NCI-H345 (cell line): Measurements from ENCODE around the gene NSUN2.

Experiments
- DNase-seq: peaks from one replicate; lab custom pipeline; 2025; lab: John Stamatoyannopoulos, UW

Gene NSUN2

GRCh38 chr5:6556089-6556801 lies 76.6 kb downstream of the NSUN2 start:
- no peak for DNase-seq

- DNase-seq: no peak
Observed at GRCh38 chr5:6554812-6555211, 78.0 kb downstream of the NSUN2 start.

DNA sequence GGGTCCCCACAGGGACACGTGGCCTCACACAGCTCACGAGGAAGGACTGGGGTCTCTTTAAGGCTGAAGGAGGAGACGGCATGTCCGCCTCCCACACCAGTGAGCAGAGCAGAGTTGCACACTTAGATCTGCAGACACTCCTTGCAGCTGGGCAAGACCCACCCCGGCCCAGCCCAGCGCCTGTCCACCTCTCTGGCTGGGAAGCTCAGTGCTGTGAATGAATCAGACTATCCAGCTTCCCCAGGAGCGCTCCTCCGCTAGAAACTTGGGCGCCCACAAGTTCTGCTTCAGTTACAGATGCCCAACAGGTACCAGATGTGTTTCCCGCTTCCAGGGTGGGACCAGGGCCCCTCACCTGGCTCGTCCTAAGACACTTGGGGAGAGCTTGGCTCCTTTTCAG lies 78.9 kb downstream of the NSUN2 start:
- no peak for DNase-seq

DNA sequence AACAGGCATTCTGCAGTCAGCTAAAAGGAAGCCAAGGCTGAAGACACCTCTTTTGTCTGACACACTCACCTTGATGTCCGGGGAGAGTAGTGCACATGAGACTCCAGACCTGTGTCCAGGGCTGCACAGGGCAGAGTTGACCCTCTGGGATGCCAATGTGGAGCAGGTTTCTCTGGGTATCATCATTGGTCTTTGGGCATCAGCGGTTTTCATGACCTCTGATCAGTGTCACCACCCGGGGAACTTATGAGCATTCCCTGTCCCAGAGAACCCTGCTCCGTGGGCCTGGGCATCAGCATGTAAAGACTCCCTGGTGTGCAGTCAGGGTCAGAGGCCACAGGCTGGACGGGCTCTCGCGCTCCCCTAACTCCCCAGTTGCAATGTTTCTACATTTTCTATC lies 80.2 kb downstream of the NSUN2 start:
- DNase-seq: no peak

DNA sequence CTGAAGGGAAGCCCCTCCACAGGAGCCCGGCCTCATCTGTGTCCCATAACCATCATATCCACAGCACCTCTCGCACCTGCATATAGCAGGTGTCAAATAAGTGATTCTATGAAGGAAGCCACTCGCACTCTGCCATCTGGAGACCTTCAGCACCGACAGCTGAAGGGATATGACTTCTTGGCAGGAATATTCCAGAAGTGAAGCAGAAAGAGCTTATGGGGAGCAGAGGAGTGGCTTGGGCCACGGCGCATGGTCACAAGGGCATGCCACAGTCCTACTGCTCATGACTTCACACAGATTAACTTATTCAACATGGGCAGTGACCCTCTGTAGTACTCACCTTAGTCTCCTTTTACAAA lies 80.9 kb downstream of the NSUN2 start:
- no peak for DNase-seq

- no peak for DNase-seq
Observed at GRCh38 chr5:6551287-6551954, 81.4 kb downstream of the NSUN2 start.

DNA sequence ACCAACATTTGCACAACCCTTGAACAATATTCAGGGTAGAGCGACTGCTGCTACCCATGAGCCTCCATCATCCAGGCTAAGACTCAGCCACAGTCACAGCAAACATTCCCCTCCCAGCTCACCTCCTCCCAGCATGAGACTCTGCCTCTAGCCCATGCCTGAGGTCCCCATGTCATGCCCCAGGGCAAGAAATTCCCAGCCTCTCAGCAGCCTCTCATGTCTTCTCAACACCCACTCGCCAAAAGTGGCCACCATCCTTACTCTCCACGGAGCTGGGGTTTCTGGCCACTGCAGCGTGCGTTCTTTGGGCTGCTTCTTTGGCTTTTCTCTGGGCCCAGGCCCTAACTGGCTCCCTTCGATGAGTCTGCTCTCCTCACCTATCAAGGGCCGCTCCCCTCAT lies 82.2 kb downstream of the NSUN2 start:
- no peak for DNase-seq
